Iris pigment epithelial cell (primary cell): ENCODE data around the gene KIRREL2.
"Not testable (repeated sequence)": the region's sequence is repeated elsewhere in the genome, so short reads cannot be mapped to it uniquely, and the experiment has no call there.

Experiments
- DNase-seq: peaks from one replicate; pipeline ENCODE4 v3.0.0-alpha.2; 2011; ENCODE audit warnings: low read depth

KIRREL2 gene

GRCh38 chr19:35856546-35857149 is at the start of gene KIRREL2:
Gene KIRREL2 (plus strand): TSS chr19:35856911. CDS start chr19:35857120, 209 bp downstream.
- DNase-seq = no peak

GRCh38 chr19:35807633-35808032 is 49.1 kb upstream of the KIRREL2 start:
- no peak for DNase-seq

- no peak for DNase-seq
Measured at GRCh38 chr19:35811317-35812219, 45.1 kb upstream of the KIRREL2 start.

- no peak for DNase-seq
Measured at GRCh38 chr19:35812220-35813042, 44.3 kb upstream of the KIRREL2 start, which contains the start of gene PRODH2. Gene PRODH2 (minus strand): TSS chr19:35812845. CDS start chr19:35812805, 40 bp downstream.

GRCh38 chr19:35813043-35813890 is 43.4 kb upstream of the KIRREL2 start:
- DNase-seq = no peak

- DNase-seq = no peak
Measured at GRCh38 chr19:35816262-35816661, 40.4 kb upstream of the KIRREL2 start.

GRCh38 chr19:35816846-35817245 is 39.9 kb upstream of the KIRREL2 start:
- no peak for DNase-seq

GRCh38 chr19:35818445-35818844 is 38.3 kb upstream of the KIRREL2 start:
- DNase-seq = no peak

GRCh38 chr19:35822579-35822978 is 34.1 kb upstream of the KIRREL2 start:
- no peak for DNase-seq

- DNase-seq = no peak
Measured at GRCh38 chr19:35824150-35824549, 32.6 kb upstream of the KIRREL2 start.

GRCh38 chr19:35828692-35829301 is 27.9 kb upstream of the KIRREL2 start:
- DNase-seq = peak; percentile 55

GRCh38 chr19:35830986-35831385 is 25.7 kb upstream of the KIRREL2 start:
- DNase-seq = no peak

GRCh38 chr19:35832054-35832453 is 24.7 kb upstream of the KIRREL2 start:
- no peak for DNase-seq

GRCh38 chr19:35833972-35834371 is 22.7 kb upstream of the KIRREL2 start:
- no peak for DNase-seq

- DNase-seq = not testable (repeated sequence)
Measured at GRCh38 chr19:35836096-35836495, 20.6 kb upstream of the KIRREL2 start.

- DNase-seq = no peak
Measured at GRCh38 chr19:35841961-35842595, 14.6 kb upstream of the KIRREL2 start.

- no peak for DNase-seq
Measured at GRCh38 chr19:35842666-35843272, 13.9 kb upstream of the KIRREL2 start.

- DNase-seq = no peak
Measured at GRCh38 chr19:35843676-35844481, 12.8 kb upstream of the KIRREL2 start.
